Epithelial cell of proximal tubule (primary cell): ENCODE measurements around the gene CD99L2. TPM values are rescaled to one million over a fixed set of nuclear protein-coding genes. Genes with fewer than 3 reads are reported as not detected.

Experiments used
- DNase-seq: peaks from one replicate; pipeline ENCODE4 v3.0.0-alpha.2; 2011; ENCODE audit warnings: low read depth
- H3K4me3 ChIP-seq: 2 replicates; pipeline ENCODE4 v1.5.1; 2011; ENCODE audit warnings: low read depth, mild to moderate bottlenecking, low read length
- total RNA-seq: library from RNA; depleted of rRNA; stranded (reverse); fragments of >200 nt; gene quantifications from 2 replicates; pipeline ENCODE4 v1.2.3, GENCODE V29; 2015
- TF ChIP-seq, protein P1 (sequence below): conservative IDR thresholded peaks from 2 replicates; pipeline ENCODE4 v1.5.1; 2012; ENCODE audit warnings: low read depth, mild to moderate bottlenecking, low read length

Gene CD99L2
- total RNA-seq, 1 donor from 2014 or later, result 32.5 TPM

GRCh38 chrX:150761819-150762216 is 136.7 kb downstream of the CD99L2 start:
- no peak overlapping the region for H3K4me3 ChIP-seq
- DNase-seq, result no peak
- TF ChIP-seq, protein P1, sequence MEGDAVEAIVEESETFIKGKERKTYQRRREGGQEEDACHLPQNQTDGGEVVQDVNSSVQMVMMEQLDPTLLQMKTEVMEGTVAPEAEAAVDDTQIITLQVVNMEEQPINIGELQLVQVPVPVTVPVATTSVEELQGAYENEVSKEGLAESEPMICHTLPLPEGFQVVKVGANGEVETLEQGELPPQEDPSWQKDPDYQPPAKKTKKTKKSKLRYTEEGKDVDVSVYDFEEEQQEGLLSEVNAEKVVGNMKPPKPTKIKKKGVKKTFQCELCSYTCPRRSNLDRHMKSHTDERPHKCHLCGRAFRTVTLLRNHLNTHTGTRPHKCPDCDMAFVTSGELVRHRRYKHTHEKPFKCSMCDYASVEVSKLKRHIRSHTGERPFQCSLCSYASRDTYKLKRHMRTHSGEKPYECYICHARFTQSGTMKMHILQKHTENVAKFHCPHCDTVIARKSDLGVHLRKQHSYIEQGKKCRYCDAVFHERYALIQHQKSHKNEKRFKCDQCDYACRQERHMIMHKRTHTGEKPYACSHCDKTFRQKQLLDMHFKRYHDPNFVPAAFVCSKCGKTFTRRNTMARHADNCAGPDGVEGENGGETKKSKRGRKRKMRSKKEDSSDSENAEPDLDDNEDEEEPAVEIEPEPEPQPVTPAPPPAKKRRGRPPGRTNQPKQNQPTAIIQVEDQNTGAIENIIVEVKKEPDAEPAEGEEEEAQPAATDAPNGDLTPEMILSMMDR, result no peak

DNA sequence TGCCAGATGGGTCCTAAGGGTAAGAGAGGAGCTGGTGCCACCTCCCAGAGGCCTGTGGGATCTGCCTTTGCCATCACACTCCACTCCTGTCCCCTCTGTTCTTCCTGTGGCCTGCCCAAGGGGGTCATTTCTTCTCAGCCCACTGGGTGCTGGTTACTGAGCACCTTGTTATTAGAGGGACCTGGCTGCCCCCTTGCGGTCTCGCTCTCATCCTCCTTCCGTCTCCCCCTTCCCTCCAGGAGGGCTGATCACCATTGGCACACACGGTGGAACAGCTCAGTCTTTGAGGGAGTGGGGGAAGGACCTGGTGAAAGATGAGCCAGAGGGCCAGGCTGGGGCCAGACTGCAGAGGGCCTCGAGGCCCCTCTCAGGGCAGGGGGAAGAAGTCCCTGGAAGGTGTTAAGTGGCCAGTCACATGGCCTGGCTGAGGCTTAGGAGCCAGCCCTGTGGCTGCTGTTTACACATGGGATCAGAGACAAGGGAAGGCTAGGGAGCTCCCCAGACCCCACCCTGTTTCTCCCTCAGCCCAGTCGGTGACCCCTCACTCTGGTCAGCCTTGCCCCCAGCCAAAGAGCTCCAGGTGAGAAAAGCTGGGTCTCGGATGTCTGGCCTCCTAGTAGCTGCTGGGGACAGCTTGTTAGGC is 137.2 kb downstream of the CD99L2 start:
- TF ChIP-seq, protein P1, result no peak
- no peak for DNase-seq

GRCh38 chrX:150759568-150760416 is 138.7 kb downstream of the CD99L2 start:
- no peak for DNase-seq
- TF ChIP-seq, protein P1, result no peak
- no peak overlapping the region for H3K4me3 ChIP-seq

More for the DNA sequence above, 137.2 kb downstream of the CD99L2 start:
- no peak overlapping the region for H3K4me3 ChIP-seq

- DNase-seq, result no peak
- TF ChIP-seq, protein P1, result no peak
- H3K4me3 ChIP-seq, result no peak overlapping the region
These were observed 141.1 kb downstream of the CD99L2 start for GRCh38 chrX:150757371-150757770.

DNA sequence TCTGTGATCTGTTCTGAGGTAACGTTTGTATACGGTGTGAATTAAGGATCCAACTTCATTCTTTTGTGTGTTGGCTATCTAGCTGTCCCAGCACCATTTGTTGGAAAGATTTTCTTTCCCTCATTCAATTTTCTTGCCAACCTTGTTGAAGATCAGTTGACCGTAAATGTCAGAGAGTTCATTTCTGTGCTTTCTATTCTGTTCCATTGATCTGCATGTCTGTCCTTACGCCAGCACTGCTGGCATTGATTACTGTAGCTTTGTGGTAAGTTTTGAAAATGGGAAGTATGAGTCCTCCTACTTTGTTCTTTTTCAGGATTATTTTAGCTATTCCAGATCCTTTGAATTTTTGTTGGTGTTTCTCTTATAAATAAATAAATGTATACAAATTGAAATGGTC is 144.5 kb downstream of the CD99L2 start:
- TF ChIP-seq, protein P1, result no peak
- no peak for DNase-seq

GRCh38 chrX:150753357-150753756 is 145.1 kb downstream of the CD99L2 start:
- TF ChIP-seq, protein P1, result no peak
- no peak for DNase-seq
- H3K4me3 ChIP-seq, result no peak overlapping the region

More for the DNA sequence above, 144.5 kb downstream of the CD99L2 start:
- H3K4me3 ChIP-seq, result no peak overlapping the region
